ENCODE data around the gene GAST. TPM values are rescaled to one million over a fixed set of nuclear protein-coding genes. Genes with fewer than 3 reads are reported as not detected.

The GAST gene
- total and polyA plus RNA-seq, 2 of the 13 experiments (the other 11 are each of a cell fraction or from before 2014, with no cell fraction given) = 0.32 to 0.42 TPM

- TF ChIP-seq DDIT3 (CRISPR knock-in tag; IDR thresholded peaks at IDR 0.05) = no peak
- no peak for TF ChIP-seq ZNF75D (CRISPR knock-in tag; IDR thresholded peaks at IDR 0.05; ENCODE audit: borderline replicate concordance)
- TF ChIP-seq ZNF253 (CRISPR knock-in tag; IDR thresholded peaks at IDR 0.05; ENCODE audit: borderline replicate concordance) = 0 out of 2 replicates have a peak, but pooled peaks have one; percentile 72
- no peak for TF ChIP-seq ZNF282 (IDR thresholded peaks at IDR 0.05; ENCODE audit: partially characterized antibody)
- TF ChIP-seq ZNF574 (CRISPR knock-in tag; IDR thresholded peaks at IDR 0.05) = no peak
- TF ChIP-seq PAF1 (CRISPR knock-in tag; IDR thresholded peaks at IDR 0.05) = peak; percentile 99
- TF ChIP-seq PCBP2 (optimal IDR thresholded peaks at IDR 0.05; ENCODE audit: low read depth, low read length, poor library complexity, severe bottlenecking) = no peak
- peak; percentile 20; the same call in 1 of the 2 replicates for TF ChIP-seq REPIN1 (CRISPR knock-in tag; IDR thresholded peaks at IDR 0.05; ENCODE audit: borderline replicate concordance, low read depth)
- 0 out of 2 replicates have a peak, but pooled peaks have one; percentile 44 for TF ChIP-seq TGIF2 (CRISPR knock-in tag; IDR thresholded peaks at IDR 0.05)
- TF ChIP-seq ZNF30 (CRISPR knock-in tag; IDR thresholded peaks at IDR 0.05) = no peak
- no peak for TF ChIP-seq ZNF800 (CRISPR knock-in tag; IDR thresholded peaks at IDR 0.05)
- TF ChIP-seq ZNF318 (CRISPR knock-in tag; IDR thresholded peaks at IDR 0.05) = peak; percentile 97
- TF ChIP-seq TAF15 (IDR thresholded peaks at IDR 0.05; ENCODE audit: low read depth, low read length, poor library complexity, severe bottlenecking) = no peak
- TF ChIP-seq RBFOX2 (IDR thresholded peaks at IDR 0.05; ENCODE audit: low read depth, low read length) = peak; percentile 75
- no peak for TF ChIP-seq PITX1 (CRISPR knock-in tag; IDR thresholded peaks at IDR 0.05)
Observed at GRCh38 chr17:41692722-41693521, 19.2 kb upstream of the GAST start (continued).

Measured in HepG2 (cell line).